HG03469 (cell line): Measurements from ENCODE around the gene SPRR2D.
"Not testable (repeated sequence)": the region's sequence is repeated elsewhere in the genome, so short reads cannot be mapped to it uniquely, and the experiment has no call there.

Source experiments
- ATAC-seq: cut with Tn5 transposase; IDR thresholded peaks from one replicate; pipeline ENCODE4 v1.9.1; 2021; ENCODE audit warnings: mild to moderate bottlenecking, moderate library complexity, moderate number of reproducible peaks; ENCODE audit not compliant: unreplicated experiment

The SPRR2D gene

GRCh38 chr1:153021829-153022228 is 19.1 kb downstream of the SPRR2D start:
- not testable (repeated sequence) for ATAC-seq

- not testable (repeated sequence) for ATAC-seq
These were observed 29.6 kb downstream of the SPRR2D start for GRCh38 chr1:153011235-153011758.

GRCh38 chr1:153001382-153001781 is 39.5 kb downstream of the SPRR2D start, which contains the start of gene SPRR3:
Gene SPRR3 (plus strand): TSS chr1:153001749. CDS start chr1:153003021, 1,272 bp downstream.
- no peak for ATAC-seq

DNA sequence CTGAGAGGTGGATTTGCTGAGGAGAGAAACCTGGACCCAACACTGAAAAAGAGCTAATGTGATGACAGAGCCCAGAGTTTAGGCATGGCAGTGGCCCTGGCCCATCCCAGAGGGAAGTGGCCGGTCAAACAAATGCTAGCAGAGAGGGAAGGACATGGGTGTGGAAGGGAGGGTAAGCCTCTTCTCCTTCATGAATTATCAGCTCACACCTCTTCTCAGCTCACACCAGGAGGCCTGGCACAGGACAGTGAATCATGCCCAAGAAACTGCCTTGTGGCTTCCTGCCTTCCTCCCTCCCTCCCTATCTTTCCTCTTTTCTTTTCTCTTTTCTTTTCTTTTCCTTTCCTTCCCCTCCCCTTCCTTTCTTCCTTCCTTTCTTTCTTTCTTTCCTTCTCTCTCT is 40.6 kb downstream of the SPRR2D start:
- no peak for ATAC-seq

DNA sequence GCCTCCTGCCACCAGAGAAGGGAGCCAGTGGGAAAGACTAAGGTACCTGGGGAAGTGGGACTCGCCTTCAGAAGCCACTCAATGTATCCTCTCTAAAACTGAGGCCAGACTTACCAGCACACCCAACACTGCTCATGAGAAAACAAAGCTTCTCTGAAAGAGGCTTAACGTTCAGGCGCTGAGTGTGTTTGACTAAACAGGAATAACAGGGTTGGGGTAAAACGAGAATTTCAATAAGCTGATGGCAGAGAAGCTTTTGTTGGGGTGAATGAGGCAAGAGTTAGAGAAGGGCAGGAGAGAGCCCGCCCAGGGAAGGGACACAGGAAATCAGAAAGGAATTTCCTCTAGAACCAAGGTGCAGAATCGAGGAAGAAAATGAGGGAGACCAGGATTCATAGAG is 41.1 kb downstream of the SPRR2D start:
- ATAC-seq: no peak

- ATAC-seq: no peak
These were observed 42.4 kb downstream of the SPRR2D start for GRCh38 chr1:152998476-152998875.

- ATAC-seq: no peak
These were observed 43.0 kb downstream of the SPRR2D start for GRCh38 chr1:152997901-152998300.

DNA sequence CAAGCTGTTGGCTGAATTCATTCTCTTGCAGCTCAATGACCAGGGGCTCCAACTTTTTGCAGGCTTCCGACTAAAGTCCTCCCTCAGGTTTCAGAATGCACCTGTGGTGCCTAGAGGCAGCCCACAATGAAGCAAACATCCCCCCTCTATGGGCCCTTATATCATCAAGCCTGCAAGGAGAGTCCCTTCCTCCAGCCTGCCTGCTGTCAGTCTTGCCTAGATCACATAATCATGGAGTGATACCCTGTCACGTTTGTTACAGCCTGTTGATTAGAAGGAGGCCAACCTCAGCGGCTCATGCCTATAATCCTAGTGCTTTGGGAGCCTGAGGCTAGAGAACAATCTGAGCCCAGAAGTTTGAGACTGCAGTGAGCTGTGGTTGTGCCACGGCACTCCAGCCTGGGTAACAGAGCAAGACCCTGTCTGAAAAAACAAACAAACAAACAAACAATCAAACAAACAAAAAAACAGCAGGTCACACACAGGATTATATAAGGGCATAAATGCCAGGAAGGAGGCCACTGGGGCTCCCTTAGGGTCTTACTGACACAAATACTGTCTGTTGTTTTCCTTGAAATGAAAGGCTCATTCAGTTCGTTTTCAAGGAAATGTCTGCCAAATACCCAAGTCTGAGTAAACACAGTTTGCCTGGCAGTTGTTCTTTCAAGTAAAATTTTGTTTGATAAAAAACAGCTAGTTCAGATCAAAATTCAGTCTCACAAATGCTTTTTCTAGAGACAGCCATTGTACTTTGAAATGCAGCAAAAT is 44.1 kb downstream of the SPRR2D start:
- ATAC-seq: no peak

- no peak for ATAC-seq
These were observed 45.1 kb downstream of the SPRR2D start for GRCh38 chr1:152995842-152996241.

DNA sequence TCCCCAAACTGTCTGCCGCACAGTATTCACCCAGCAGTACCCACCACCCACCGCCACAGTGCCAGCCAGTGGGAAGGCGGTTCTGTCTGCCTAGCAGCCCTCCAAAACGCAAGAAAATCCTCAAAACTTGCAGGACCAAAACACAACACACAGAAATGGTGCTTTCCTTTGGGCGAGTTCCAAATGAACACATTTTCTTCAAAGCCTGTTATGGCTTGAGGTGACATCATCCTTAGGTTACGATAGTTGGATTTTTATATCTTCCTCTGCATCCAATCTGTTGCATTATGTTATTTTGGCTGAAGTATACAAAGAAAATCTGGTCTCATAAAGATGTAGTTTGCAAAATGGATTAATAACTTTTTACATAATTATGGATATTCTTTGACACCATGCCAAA is 47.7 kb downstream of the SPRR2D start:
- ATAC-seq: no peak
